ENCODE measurements around the gene ACADVL. TPM values are rescaled to one million over a fixed set of nuclear protein-coding genes. Genes with fewer than 3 reads are reported as not detected.
"Not testable (repeated sequence)": the region's sequence is repeated elsewhere in the genome, so short reads cannot be mapped to it uniquely, and the experiment has no call there.

Gene ACADVL
- total RNA-seq, result 219 and 344 TPM in 2 replicates

DNA sequence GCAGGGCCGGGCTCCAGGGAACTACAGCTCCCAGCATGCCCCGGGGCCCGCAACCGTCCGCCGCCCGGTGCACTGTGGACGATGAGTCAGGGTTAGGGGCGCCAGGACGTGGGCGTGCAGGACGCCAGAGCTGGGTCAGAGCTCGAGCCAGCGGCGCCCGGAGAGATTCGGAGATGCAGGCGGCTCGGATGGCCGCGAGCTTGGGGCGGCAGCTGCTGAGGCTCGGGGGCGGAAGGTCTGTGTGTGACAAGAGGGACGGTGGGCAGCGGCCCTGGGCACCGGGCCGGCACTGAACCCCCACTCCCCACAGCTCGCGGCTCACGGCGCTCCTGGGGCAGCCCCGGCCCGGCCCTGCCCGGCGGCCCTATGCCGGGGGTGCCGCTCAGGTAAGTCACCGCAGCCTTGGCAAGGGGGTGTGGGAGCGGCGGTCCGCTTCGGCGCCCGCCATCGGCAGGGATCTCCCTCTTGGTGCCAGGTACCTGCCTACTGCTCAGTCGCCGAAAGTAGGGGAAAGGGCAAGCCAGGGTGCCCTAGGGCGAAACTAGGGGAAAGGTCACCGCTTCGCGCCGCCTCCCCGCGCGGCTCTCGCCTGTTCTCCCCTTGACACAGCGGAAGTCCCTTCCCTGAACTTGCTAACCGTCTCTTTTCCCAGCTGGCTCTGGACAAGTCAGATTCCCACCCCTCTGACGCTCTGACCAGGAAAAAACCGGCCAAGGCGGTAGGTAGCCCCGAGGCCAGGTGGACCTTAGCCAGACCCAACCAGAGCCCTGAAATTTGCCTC, at the start of gene ACADVL, which contains the start of gene DLG4:
ACADVL (plus strand) TSS at position 127 of the 781 bp plus-strand sequence; CDS start at position 174, 47 bp downstream.
DLG4 (minus strand) TSS at position 25 of the 781 bp plus-strand sequence.
- TF ChIP-seq, protein P1, sequence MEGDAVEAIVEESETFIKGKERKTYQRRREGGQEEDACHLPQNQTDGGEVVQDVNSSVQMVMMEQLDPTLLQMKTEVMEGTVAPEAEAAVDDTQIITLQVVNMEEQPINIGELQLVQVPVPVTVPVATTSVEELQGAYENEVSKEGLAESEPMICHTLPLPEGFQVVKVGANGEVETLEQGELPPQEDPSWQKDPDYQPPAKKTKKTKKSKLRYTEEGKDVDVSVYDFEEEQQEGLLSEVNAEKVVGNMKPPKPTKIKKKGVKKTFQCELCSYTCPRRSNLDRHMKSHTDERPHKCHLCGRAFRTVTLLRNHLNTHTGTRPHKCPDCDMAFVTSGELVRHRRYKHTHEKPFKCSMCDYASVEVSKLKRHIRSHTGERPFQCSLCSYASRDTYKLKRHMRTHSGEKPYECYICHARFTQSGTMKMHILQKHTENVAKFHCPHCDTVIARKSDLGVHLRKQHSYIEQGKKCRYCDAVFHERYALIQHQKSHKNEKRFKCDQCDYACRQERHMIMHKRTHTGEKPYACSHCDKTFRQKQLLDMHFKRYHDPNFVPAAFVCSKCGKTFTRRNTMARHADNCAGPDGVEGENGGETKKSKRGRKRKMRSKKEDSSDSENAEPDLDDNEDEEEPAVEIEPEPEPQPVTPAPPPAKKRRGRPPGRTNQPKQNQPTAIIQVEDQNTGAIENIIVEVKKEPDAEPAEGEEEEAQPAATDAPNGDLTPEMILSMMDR (IDR thresholded peaks at IDR 0.05; ENCODE audit: insufficient read depth, low read length, poor library complexity, severe bottlenecking), result no peak
- H3K4me3 ChIP-seq (ENCODE audit: low read depth, low read length), result peak within 1 kb of the TSS; percentile 87
- peaks cover 3% of the 10 kb centered on the region for H3K36me3 ChIP-seq (ENCODE audit: control insufficient read depth, insufficient read depth, low read length)
- no peak for DNase-seq (ENCODE audit: low read depth)
- no peaks in the 10 kb centered on the region for H3K27me3 ChIP-seq (ENCODE audit: control insufficient read depth, insufficient read depth, low read length)

DNA sequence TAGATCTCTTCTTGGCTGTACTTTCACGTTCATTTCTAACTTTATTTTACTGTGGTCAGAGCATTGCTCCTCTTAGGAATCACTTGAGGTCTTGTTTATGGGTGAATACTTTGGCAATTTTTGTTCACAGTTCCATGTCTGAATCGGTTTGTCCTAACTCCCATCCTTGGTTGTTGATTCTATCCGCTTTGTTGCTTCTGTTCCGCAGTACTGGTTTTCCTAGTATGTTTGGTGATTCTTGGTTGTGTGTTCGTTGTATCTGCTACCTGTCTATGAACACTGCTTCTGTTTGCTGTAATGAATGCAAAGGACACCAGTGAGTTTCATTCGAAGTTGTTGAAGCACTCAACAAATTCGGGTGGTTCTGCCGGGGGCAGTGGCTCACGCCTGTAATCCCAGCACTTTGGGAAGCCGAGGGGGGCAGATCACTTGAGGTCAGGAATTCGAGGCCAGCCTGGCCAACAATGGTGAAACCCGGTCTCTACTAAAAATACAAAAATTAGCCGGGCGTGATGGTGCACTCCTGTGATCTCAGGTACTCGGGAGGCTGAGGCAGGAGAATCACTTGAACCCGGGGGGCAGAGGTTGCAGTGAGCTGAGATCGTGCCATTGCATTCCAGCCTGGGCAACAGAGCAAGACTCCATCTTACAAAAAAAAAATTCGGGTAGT, 47.1 kb upstream of the ACADVL start:
- H3K4me3 ChIP-seq (ENCODE audit: low read depth, low read length); H3K36me3 ChIP-seq (ENCODE audit: control insufficient read depth, insufficient read depth, low read length); DNase-seq (ENCODE audit: low read depth): not testable (repeated sequence)
- peaks cover 35% of the 10 kb centered on the region for H3K27me3 ChIP-seq (ENCODE audit: control insufficient read depth, insufficient read depth, low read length)

DNA sequence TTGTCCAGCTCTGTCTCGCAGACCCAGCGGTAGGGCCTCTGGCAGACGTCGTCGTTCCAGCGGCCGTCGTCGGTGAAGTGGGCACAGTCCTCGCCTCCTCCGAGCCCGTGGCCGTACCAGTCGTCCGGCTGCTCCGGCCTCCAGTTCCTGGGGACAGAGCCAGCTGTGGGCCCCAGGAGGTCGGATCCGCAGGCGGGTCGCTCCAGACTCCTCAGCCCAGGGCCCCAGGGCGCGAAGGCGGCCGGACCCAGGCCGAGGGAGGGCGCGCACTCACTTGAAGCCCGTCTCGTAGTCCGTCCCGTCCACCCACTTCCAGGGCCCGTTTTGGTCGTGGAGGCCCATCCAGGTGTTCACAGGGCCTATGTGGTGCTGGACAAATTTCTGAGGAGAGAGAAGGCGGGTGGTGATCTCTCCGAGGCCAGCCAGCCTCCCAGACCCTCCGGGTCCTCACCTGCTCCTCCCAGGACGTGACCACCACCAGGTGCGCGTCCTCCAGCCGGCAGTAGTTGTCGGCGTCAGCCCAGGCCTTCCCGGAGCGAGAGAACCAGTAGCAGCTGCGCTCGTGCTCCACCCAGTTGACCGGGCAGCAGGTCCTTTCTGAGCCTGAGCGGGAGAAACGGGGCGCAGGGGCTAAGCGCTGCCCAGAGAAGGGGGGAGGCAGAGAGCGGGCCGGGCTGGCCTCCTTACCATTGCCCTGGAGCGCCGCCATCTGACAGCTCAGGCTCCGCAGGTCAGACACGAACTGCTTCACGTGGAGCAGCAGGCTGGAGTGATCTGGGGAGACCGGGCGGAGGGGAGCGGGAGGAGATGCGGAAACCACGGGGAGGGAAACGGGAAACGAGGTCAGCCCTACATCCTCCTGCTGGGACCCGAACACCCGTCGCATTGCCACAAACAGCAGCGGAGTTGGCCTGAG, 45.8 kb upstream of the ACADVL start:
- no peak for DNase-seq (ENCODE audit: low read depth)
- Histone ChIP-seq H3K4me3 (ENCODE audit: low read depth, low read length) (no peak overlapping the region), H3K36me3 (ENCODE audit: control insufficient read depth, insufficient read depth, low read length) (no peaks in the 10 kb centered on the region), H3K27me3 (ENCODE audit: control insufficient read depth, insufficient read depth, low read length) (peaks cover 43% of the 10 kb centered on the region)
- TF ChIP-seq, protein P1 (IDR thresholded peaks at IDR 0.05; ENCODE audit: insufficient read depth, low read length, poor library complexity, severe bottlenecking), result peak; percentile 38

DNA sequence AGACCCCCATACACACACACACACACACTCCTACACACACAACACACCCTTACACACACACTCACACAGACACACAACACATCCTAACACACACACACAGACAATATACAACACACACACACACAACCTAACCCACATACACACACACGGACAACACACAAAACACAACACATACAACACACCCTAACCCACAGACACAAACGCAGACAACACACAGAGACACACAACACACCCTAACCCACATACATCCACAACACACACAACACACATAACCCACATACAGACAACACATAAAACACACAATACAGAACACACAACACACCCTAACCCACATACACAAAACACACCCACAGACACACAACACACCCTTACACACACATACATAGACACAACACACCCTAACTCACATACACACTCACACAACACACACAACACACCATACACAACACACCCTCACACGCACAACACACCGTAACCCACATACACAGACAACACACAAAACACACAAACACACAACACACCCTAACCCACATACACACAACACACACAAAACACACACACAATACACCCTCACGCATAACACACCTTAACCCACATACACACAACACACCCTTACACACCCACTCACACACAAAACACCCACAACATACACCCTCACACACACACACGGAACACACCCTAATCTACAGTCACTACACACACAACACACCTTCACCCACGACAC, 45.0 kb upstream of the ACADVL start:
- no peak for DNase-seq (ENCODE audit: low read depth)
- TF ChIP-seq, protein P1 (IDR thresholded peaks at IDR 0.05; ENCODE audit: insufficient read depth, low read length, poor library complexity, severe bottlenecking), result no peak
- Histone ChIP-seq H3K4me3 (ENCODE audit: low read depth, low read length) (no peak overlapping the region), H3K27me3 (ENCODE audit: control insufficient read depth, insufficient read depth, low read length) (peaks cover 43% of the 10 kb centered on the region), H3K36me3 (ENCODE audit: control insufficient read depth, insufficient read depth, low read length) (no peaks in the 10 kb centered on the region)

DNA sequence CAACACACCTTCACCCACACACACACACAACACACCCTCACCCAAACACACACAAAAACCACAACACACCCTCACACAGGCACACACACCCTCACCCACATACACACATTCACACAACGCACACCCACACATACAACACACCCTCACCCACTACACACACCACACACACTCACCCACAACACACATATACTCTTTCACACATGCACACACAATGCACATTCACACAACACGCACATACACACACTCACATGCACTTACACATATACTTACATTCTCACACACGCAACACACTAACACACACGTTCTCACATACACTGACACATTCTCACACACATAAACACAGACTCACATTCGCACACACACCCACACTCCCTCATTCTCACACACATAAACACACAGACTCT, 44.4 kb upstream of the ACADVL start:
- no peaks in the 10 kb centered on the region for H3K36me3 ChIP-seq (ENCODE audit: control insufficient read depth, insufficient read depth, low read length)
- DNase-seq (ENCODE audit: low read depth), result no peak
- no peak overlapping the region for H3K4me3 ChIP-seq (ENCODE audit: low read depth, low read length)
- TF ChIP-seq, protein P1 (IDR thresholded peaks at IDR 0.05; ENCODE audit: insufficient read depth, low read length, poor library complexity, severe bottlenecking), result no peak
- peaks cover 43% of the 10 kb centered on the region for H3K27me3 ChIP-seq (ENCODE audit: control insufficient read depth, insufficient read depth, low read length)
